Testis (tissue), 3 donors: Measurements from ENCODE around the gene LPP. TPM values are rescaled to one million over a fixed set of nuclear protein-coding genes. Genes with fewer than 3 reads are reported as not detected.

ENCODE experiments used
- DNase-seq: peaks from one replicate; pipeline ENCODE4 v3.0.0-alpha.2; 2019
- H3K27ac ChIP-seq, 2 donors: fragments of 200-600 bp; sonication (generic); one replicate each; pipeline ENCODE4 v1.5.1; 2019
- H3K27me3 ChIP-seq: fragments of 200-600 bp; sonication (generic); one replicate; pipeline ENCODE4 v1.5.1; 2019
- H3K36me3 ChIP-seq: fragments of 200-600 bp; sonication (generic); one replicate; pipeline ENCODE4 v1.5.1; 2017; ENCODE audit warnings: low read depth; ENCODE audit errors: missing control alignments
- H3K4me1 ChIP-seq: fragments of 200-600 bp; sonication (generic); one replicate; pipeline ENCODE4 v1.5.1; 2019
- H3K4me3 ChIP-seq, 2 donors: fragments of 200-600 bp; sonication (generic); one replicate each; pipeline ENCODE4 v1.5.1; 2017 to 2019
- H3K9me3 ChIP-seq: fragments of 200-600 bp; sonication (generic); one replicate; pipeline ENCODE4 v1.5.1; 2017
- CTCF ChIP-seq, 3 experiments: fragments of 450-650 bp in 2 of 3; fragments of 200-600 bp in 1 of 3; sonication (generic) in 1 of 3; IDR thresholded peaks; one replicate each; pipeline ENCODE4 v1.5.1; 2016 to 2019; ENCODE audit warnings: antibody characterized with exemption in 3 of 3, mild to moderate bottlenecking in 2 of 3, moderate library complexity in 1 of 3
- POLR2A ChIP-seq: fragments of 450-650 bp; IDR thresholded peaks from one replicate; pipeline ENCODE4 v1.6.1; 2017; ENCODE audit warnings: antibody characterized with exemption, mild to moderate bottlenecking, moderate library complexity
- WGBS, 2 donors: methylation state at CpG; one replicate each; pipeline ENCODE4 v1.1.5; 2018; 5-methylcytosine and 5-hydroxymethylcytosine counted together
- intact Hi-C: fragments of 100-400 bp; cut with DNase I; formaldehyde crosslinking; loops from one replicate; pipeline ENCODE4 v1.15.1; 2023; ENCODE audit warnings: low total_unique reads
- polyA plus RNA-seq: library from polyadenylated mRNA; stranded (reverse); fragments of 350-450 nt; fragmentation: Illumina TruSeq; extraction: RNeasy Lipid Tissue Mini Kit (QIAGEN cat#74804); gene quantifications from one replicate; pipeline ENCODE4 v1.2.3, GENCODE V29; 2014; ENCODE audit warnings: low read depth, low replicate concordance; ENCODE audit not compliant: insufficient read depth
- total RNA-seq, 2 donors: library from RNA; depleted of rRNA; stranded (reverse); fragments of >200 nt; gene quantifications; one replicate each; pipeline ENCODE4 v1.2.3, GENCODE V29; 2016

Gene LPP
- total and polyA plus RNA-seq, 3 donors from 2014 or later = 89.9 to 135 (median 132) TPM

- peaks cover 4% of the 10 kb centered on the region for H3K4me1 ChIP-seq
- no peak for DNase-seq
- H3K27me3 ChIP-seq = no peaks in the 10 kb centered on the region
- intact Hi-C loops = no loop called here
- no peak overlapping the region for H3K4me3 ChIP-seq
- no peak overlapping the region for H3K27ac ChIP-seq
- WGBS, 2 donors = 48 to 49% methylated on average over 2 of the region's 2 CpGs
- no peaks in the 10 kb centered on the region for H3K36me3 ChIP-seq
- H3K9me3 ChIP-seq = no peaks in the 10 kb centered on the region
- TF ChIP-seq CTCF (IDR thresholded peaks at IDR 0.05) (no peak), POLR2A (no peak)
These were observed 440.2 kb downstream of the LPP start for GRCh38 chr3:188594139-188594538.

- intact Hi-C loops = no loop called here
- DNase-seq = no peak
- peaks cover 4% of the 10 kb centered on the region for H3K4me1 ChIP-seq
- no peaks in the 10 kb centered on the region for H3K36me3 ChIP-seq
- H3K4me3 ChIP-seq = no peak overlapping the region
- H3K9me3 ChIP-seq = no peaks in the 10 kb centered on the region
- no peak for TF ChIP-seq CTCF (IDR thresholded peaks at IDR 0.05)
- TF ChIP-seq POLR2A = no peak
- H3K27ac ChIP-seq = no peak overlapping the region
- no peaks in the 10 kb centered on the region for H3K27me3 ChIP-seq
- 42 to 62% methylated on average over 5 of the region's 5 CpGs for WGBS, 2 donors
These were observed 442.0 kb downstream of the LPP start for GRCh38 chr3:188595890-188596376.

- no peak for DNase-seq
- WGBS, 2 donors = 70 to 86% methylated on average over 3 of the region's 3 CpGs
- no peaks in the 10 kb centered on the region for H3K27me3 ChIP-seq
- no peak overlapping the region for H3K27ac ChIP-seq
- intact Hi-C loops = no loop called here
- TF ChIP-seq POLR2A (no peak), CTCF (IDR thresholded peaks at IDR 0.05) (no peak)
- H3K4me3 ChIP-seq = no peak overlapping the region
- H3K36me3 ChIP-seq = no peaks in the 10 kb centered on the region
- no peaks in the 10 kb centered on the region for H3K9me3 ChIP-seq
- H3K4me1 ChIP-seq = peaks cover 3% of the 10 kb centered on the region
These were observed 444.9 kb downstream of the LPP start for GRCh38 chr3:188598894-188599293.

GRCh38 chr3:188602111-188602510, 448.2 kb downstream of the LPP start:
- Histone ChIP-seq H3K27ac (no peak overlapping the region), H3K4me3 (no peak overlapping the region), H3K9me3 (no peaks in the 10 kb centered on the region), H3K36me3 (no peaks in the 10 kb centered on the region), H3K27me3 (no peaks in the 10 kb centered on the region), H3K4me1 (peaks cover 6% of the 10 kb centered on the region)
- DNase-seq = no peak
- TF ChIP-seq POLR2A (no peak), CTCF (IDR thresholded peaks at IDR 0.05) (no peak)
- intact Hi-C loops = no loop called here

- H3K4me3 ChIP-seq = no peak overlapping the region
- WGBS, 2 donors = 88 to 91% methylated on average over 3 of the region's 3 CpGs
These were observed 448.7 kb downstream of the LPP start for GRCh38 chr3:188602620-188603019.

More at GRCh38 chr3:188602620-188603019, 448.7 kb downstream of the LPP start:
- no peaks in the 10 kb centered on the region for H3K9me3 ChIP-seq
- no peaks in the 10 kb centered on the region for H3K36me3 ChIP-seq
- no peak for DNase-seq
- intact Hi-C loops = no loop called here
- no peaks in the 10 kb centered on the region for H3K27me3 ChIP-seq
- no peak for TF ChIP-seq CTCF (IDR thresholded peaks at IDR 0.05)
- no peak for TF ChIP-seq POLR2A
- no peak overlapping the region for H3K27ac ChIP-seq
- H3K4me1 ChIP-seq = peaks cover 6% of the 10 kb centered on the region
